Osteocyte (in vitro differentiated cells): ENCODE results near the gene ALOX5AP. TPM values are rescaled to one million over a fixed set of nuclear protein-coding genes. Genes with fewer than 3 reads are reported as not detected.

Experiments used
- DNase-seq: peaks from one replicate; pipeline ENCODE4 v3.0.0; 2021; ENCODE audit warnings: mixed read lengths; ENCODE audit not compliant: unreplicated experiment; ENCODE audit errors: extremely low spot score
- H3K27ac Mint-ChIP-seq: one replicate; pipeline ENCODE4 v1.8.0; 2021; ENCODE audit warnings: mild to moderate bottlenecking, mixed read lengths; ENCODE audit not compliant: unreplicated experiment
- H3K27me3 Mint-ChIP-seq: one replicate; pipeline ENCODE4 v1.8.0; 2021; ENCODE audit warnings: mixed read lengths; ENCODE audit not compliant: unreplicated experiment
- H3K36me3 Mint-ChIP-seq: one replicate; pipeline ENCODE4 v1.8.0; 2021; ENCODE audit warnings: mixed read lengths; ENCODE audit not compliant: unreplicated experiment
- H3K4me1 Mint-ChIP-seq: one replicate; pipeline ENCODE4 v1.8.0; 2021; ENCODE audit warnings: mixed read lengths; ENCODE audit not compliant: unreplicated experiment
- H3K4me3 Mint-ChIP-seq: one replicate; pipeline ENCODE4 v1.8.0; 2021; ENCODE audit warnings: mild to moderate bottlenecking, moderate library complexity, mixed read lengths; ENCODE audit not compliant: unreplicated experiment
- H3K9me3 Mint-ChIP-seq: one replicate; pipeline ENCODE4 v1.8.0; 2021; ENCODE audit warnings: mixed read lengths; ENCODE audit not compliant: unreplicated experiment
- total RNA-seq: library from RNA; stranded (reverse); gene quantifications from 2 replicates; pipeline ENCODE4 v1.2.1, GENCODE V29; 2021
- TF ChIP-seq, protein P1 (sequence below): fragments of 200-600 bp; sonication (generic); IDR thresholded peaks from 2 replicates; pipeline ENCODE4 v1.5.0; 2021; ENCODE audit warnings: antibody characterized with exemption, mild to moderate bottlenecking, moderate library complexity

Gene ALOX5AP
- total RNA-seq, 1 donor from 2014 or later = not detected

DNA sequence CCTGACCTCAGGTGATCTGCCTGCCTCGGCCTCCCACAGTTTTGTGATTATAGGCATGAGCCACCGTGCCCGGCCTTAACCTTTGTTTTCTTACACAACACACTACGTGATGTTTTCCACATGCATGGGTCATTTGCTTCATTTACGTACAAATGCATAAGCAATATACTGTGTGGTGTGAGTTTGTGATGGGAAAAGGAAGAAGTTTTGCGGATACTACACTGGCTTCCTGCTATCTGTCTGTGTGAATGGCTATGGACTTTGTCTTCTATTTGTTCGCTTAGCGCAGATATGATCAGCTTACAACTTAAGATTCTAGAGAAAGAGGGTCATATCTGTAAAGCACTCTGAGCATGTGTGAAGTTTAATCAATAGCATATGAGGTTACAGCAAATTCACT, 5.5 kb upstream of the ALOX5AP start:
- Mint-ChIP-seq H3K4me1 (peaks cover 7% of the 10 kb centered on the region), H3K9me3 (no peaks in the 10 kb centered on the region), H3K36me3 (no peaks in the 10 kb centered on the region), H3K27me3 (peaks cover 2% of the 10 kb centered on the region), H3K27ac (no peak overlapping the region), H3K4me3 (no peak overlapping the region)
- DNase-seq = no peak
- TF ChIP-seq, protein P1, sequence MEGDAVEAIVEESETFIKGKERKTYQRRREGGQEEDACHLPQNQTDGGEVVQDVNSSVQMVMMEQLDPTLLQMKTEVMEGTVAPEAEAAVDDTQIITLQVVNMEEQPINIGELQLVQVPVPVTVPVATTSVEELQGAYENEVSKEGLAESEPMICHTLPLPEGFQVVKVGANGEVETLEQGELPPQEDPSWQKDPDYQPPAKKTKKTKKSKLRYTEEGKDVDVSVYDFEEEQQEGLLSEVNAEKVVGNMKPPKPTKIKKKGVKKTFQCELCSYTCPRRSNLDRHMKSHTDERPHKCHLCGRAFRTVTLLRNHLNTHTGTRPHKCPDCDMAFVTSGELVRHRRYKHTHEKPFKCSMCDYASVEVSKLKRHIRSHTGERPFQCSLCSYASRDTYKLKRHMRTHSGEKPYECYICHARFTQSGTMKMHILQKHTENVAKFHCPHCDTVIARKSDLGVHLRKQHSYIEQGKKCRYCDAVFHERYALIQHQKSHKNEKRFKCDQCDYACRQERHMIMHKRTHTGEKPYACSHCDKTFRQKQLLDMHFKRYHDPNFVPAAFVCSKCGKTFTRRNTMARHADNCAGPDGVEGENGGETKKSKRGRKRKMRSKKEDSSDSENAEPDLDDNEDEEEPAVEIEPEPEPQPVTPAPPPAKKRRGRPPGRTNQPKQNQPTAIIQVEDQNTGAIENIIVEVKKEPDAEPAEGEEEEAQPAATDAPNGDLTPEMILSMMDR = no peak

DNA sequence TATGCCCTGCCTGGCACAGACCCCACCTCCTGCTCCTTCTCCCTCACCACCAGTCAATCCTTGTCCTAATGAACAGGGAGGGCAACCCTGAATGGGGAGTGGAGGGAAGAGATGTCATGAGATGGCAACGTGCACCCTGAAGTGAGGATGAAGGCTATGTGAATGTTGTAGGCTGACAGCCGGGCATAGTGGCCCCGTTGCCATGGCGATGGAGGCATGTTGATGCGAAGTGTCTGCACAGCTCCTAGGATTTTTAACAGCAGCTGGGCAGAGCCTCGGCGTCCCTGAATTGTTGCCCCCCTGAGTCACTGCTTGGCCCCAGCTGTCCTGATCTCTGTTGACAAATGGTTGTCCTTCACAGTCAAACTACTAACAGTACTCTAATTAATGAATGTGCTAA, 4.8 kb upstream of the ALOX5AP start:
- H3K27ac Mint-ChIP-seq = no peak overlapping the region
- no peaks in the 10 kb centered on the region for H3K9me3 Mint-ChIP-seq
- TF ChIP-seq, protein P1 = no peak
- DNase-seq = no peak
- H3K27me3 Mint-ChIP-seq = peaks cover 2% of the 10 kb centered on the region
- no peak overlapping the region for H3K4me3 Mint-ChIP-seq
- H3K36me3 Mint-ChIP-seq = no peaks in the 10 kb centered on the region
- H3K4me1 Mint-ChIP-seq = peaks cover 7% of the 10 kb centered on the region

DNA sequence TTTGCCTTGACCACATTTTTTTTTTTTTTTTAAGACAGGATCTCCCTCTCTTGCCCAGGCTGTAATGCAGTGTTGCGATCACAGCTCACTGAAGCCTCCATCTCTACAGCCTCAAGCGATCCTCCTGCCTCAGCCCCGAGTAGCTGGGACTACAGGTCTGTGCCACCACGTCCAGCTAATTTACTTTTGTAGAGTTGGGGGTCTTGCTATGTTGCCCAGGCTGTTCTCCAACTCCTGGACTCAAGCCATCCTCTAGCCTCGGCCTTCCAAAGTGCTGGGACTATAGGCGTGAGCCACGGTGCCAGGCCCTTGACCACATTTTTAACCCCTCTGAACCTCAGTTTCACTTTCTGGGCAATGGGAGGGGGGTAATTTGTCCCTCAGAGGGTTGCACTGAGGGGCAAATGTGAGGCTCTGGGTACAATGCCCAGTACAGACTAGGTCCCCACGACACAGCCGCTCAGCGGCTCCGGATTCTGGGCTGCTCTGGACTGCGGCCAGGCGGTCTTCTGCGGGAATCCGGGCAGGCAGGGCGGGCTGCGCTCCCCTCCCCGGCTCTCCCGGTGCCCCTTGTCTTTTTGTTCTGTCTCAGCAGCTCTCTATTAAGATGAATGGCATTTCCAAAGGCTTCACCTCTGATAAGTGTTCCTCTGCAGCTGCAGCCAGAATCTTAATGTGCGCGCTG, 3.8 kb upstream of the ALOX5AP start:
- H3K9me3 Mint-ChIP-seq = no peaks in the 10 kb centered on the region
- no peak for DNase-seq
- peaks cover 7% of the 10 kb centered on the region for H3K4me1 Mint-ChIP-seq
- H3K27me3 Mint-ChIP-seq = peaks cover 2% of the 10 kb centered on the region
- TF ChIP-seq, protein P1 = no peak
- no peaks in the 10 kb centered on the region for H3K36me3 Mint-ChIP-seq
- H3K4me3 Mint-ChIP-seq = no peak overlapping the region
- H3K27ac Mint-ChIP-seq = no peak overlapping the region

GRCh38 chr13:30732046-30732390, 3.3 kb upstream of the ALOX5AP start:
- TF ChIP-seq, protein P1 = no peak
- Mint-ChIP-seq H3K36me3 (no peaks in the 10 kb centered on the region), H3K9me3 (no peaks in the 10 kb centered on the region), H3K4me1 (peaks cover 7% of the 10 kb centered on the region), H3K4me3 (no peak overlapping the region), H3K27me3 (peaks cover 4% of the 10 kb centered on the region), H3K27ac (no peak overlapping the region)
- DNase-seq = no peak

DNA sequence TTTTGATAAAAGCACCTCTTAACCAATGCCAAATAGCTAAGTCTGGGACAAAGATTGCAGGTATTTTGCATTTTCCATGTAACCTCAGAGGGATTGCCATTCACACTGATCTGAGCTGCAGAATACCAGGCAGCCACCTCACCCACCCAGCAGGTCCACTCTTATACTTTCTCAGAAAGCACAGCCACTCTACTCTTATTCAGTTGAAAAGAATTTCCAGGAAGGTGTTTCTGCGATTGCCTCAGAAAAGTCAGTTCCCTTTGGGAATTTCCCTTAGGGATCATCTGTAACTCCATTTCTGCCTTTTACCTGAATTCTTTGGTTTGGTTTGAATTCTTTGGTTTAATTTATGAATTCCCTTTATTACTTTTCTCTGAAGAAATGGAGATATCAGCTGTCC, 904 bp upstream of the ALOX5AP start:
- no peak overlapping the region for H3K27ac Mint-ChIP-seq
- no peak for DNase-seq
- H3K4me1 Mint-ChIP-seq = peaks cover 7% of the 10 kb centered on the region
- no peak overlapping the region for H3K4me3 Mint-ChIP-seq
- TF ChIP-seq, protein P1 = no peak
- peaks cover 13% of the 10 kb centered on the region for H3K27me3 Mint-ChIP-seq
- H3K36me3 Mint-ChIP-seq = no peaks in the 10 kb centered on the region
- H3K9me3 Mint-ChIP-seq = no peaks in the 10 kb centered on the region
